Cardiac muscle cell (in vitro differentiated cells and primary cell): Measurements from ENCODE around the gene MYO5A. TPM values are rescaled to one million over a fixed set of nuclear protein-coding genes. Genes with fewer than 3 reads are reported as not detected.
A peak's percentile ranks its signal among the peaks of the same experiment; 100 is the strongest.

Source experiments
- DNase-seq, 2 donors: peaks; one replicate each; pipeline versions ENCODE4 v3.0.0 to v3.0.0-alpha.2; 2010 to 2017; ENCODE audit warnings: low read depth in 1 of 2, low spot score in 1 of 2
- H3K27ac ChIP-seq: fragments of 200-600 bp; sonication (generic); 2 replicates; pipeline ENCODE4 v1.5.1; 2016
- H3K27me3 ChIP-seq: fragments of 200-600 bp; sonication (generic); 2 replicates; pipeline ENCODE4 v1.6.0; 2016; ENCODE audit warnings: control low read depth
- H3K36me3 ChIP-seq: fragments of 200-600 bp; sonication (generic); 2 replicates; pipeline ENCODE4 v1.5.1; 2016; ENCODE audit warnings: control low read depth
- H3K4me1 ChIP-seq: fragments of 200-600 bp; sonication (generic); 2 replicates; pipeline ENCODE4 v1.8.1; 2017; ENCODE audit warnings: low read depth, mild to moderate bottlenecking, mixed run types
- H3K4me3 ChIP-seq: fragments of 200-600 bp; sonication (generic); 2 replicates; pipeline ENCODE4 v1.5.1; 2016; ENCODE audit warnings: mild to moderate bottlenecking
- H3K9me3 ChIP-seq: fragments of 200-600 bp; sonication (generic); 2 replicates; pipeline ENCODE4 v1.5.1; 2017; ENCODE audit warnings: low read depth, mild to moderate bottlenecking, control low read depth
- CTCF ChIP-seq: IDR thresholded peaks from 2 replicates; pipeline ENCODE4 v1.5.1; 2012; ENCODE audit warnings: low read depth, mild to moderate bottlenecking, low read length
- polyA plus RNA-seq: library from polyadenylated mRNA; unstranded; fragments of >200 nt; fragmentation: Nextera tagmentation; extraction: Ambion mirVana; gene quantifications from 2 replicates; pipeline ENCODE4 v1.2.1, GENCODE V29; 2016
- total RNA-seq: library from RNA; depleted of rRNA; stranded (reverse); fragments of >200 nt; gene quantifications from 2 replicates; pipeline ENCODE4 v1.2.3, GENCODE V29; 2016

Gene MYO5A
- total and polyA plus RNA-seq, 2 experiments from 2014 or later = 5.1 to 27.7 TPM

GRCh38 chr15:52326756-52327155 lies 201.9 kb downstream of the MYO5A start:
- Histone ChIP-seq H3K4me1 (no peaks in the 10 kb centered on the region), H3K27ac (no peak overlapping the region), H3K27me3 (no peaks in the 10 kb centered on the region), H3K4me3 (no peak overlapping the region), H3K9me3 (no peaks in the 10 kb centered on the region), H3K36me3 (peaks cover 7% of the 10 kb centered on the region)
- no peak for TF ChIP-seq CTCF
- peak in 1 of 2 donors; percentile 33 for DNase-seq

GRCh38 chr15:52324109-52324508 lies 204.6 kb downstream of the MYO5A start:
- no peak for TF ChIP-seq CTCF
- Histone ChIP-seq H3K36me3 (peaks cover 7% of the 10 kb centered on the region), H3K4me1 (no peaks in the 10 kb centered on the region), H3K27ac (no peak overlapping the region), H3K9me3 (no peaks in the 10 kb centered on the region), H3K4me3 (no peak overlapping the region), H3K27me3 (no peaks in the 10 kb centered on the region)
- no peak for DNase-seq

- Histone ChIP-seq H3K27ac (no peak overlapping the region), H3K36me3 (peaks cover 6% of the 10 kb centered on the region), H3K9me3 (no peaks in the 10 kb centered on the region), H3K4me3 (no peak overlapping the region), H3K27me3 (no peaks in the 10 kb centered on the region), H3K4me1 (no peaks in the 10 kb centered on the region)
- no peak for TF ChIP-seq CTCF
- DNase-seq = peak in 1 of 2 donors; percentile 14
Observed at GRCh38 chr15:52318729-52319500, 209.8 kb downstream of the MYO5A start.

- TF ChIP-seq CTCF = no peak
- no peaks in the 10 kb centered on the region for H3K27me3 ChIP-seq
- no peaks in the 10 kb centered on the region for H3K4me1 ChIP-seq
- H3K36me3 ChIP-seq = peaks cover 13% of the 10 kb centered on the region
- no peak overlapping the region for H3K4me3 ChIP-seq
- DNase-seq = no peak
- no peaks in the 10 kb centered on the region for H3K9me3 ChIP-seq
- no peak overlapping the region for H3K27ac ChIP-seq
Observed at GRCh38 chr15:52317688-52318087, 211.0 kb downstream of the MYO5A start.

- Histone ChIP-seq H3K27me3 (no peaks in the 10 kb centered on the region), H3K4me1 (no peaks in the 10 kb centered on the region), H3K27ac (no peak overlapping the region), H3K9me3 (no peaks in the 10 kb centered on the region), H3K36me3 (peaks cover 15% of the 10 kb centered on the region), H3K4me3 (no peak overlapping the region)
- no peak for DNase-seq
- no peak for TF ChIP-seq CTCF
Observed at GRCh38 chr15:52317022-52317421, 211.7 kb downstream of the MYO5A start.
